HepG2 (cell line): ENCODE data around the gene SCYGR8. TPM values are rescaled to one million over a fixed set of nuclear protein-coding genes. Genes with fewer than 3 reads are reported as not detected.

ENCODE experiments used
- DNMT3B ChIP-seq: conservative IDR thresholded peaks from 2 replicates; pipeline ENCODE4 v1.6.1; 2016; ENCODE audit warnings: missing biosample characterization, control low read depth
- FOSL2 ChIP-seq: sonication (generic); formaldehyde crosslinking; IDR thresholded peaks from 2 replicates; pipeline ENCODE4 v1.4.0; 2020; ENCODE audit warnings: missing genetic modification reagents
- HNRNPLL ChIP-seq: fragments of 200-400 bp; formaldehyde crosslinking; IDR thresholded peaks from 2 replicates; pipeline ENCODE4 v1.6.1; 2017; ENCODE audit warnings: mild to moderate bottlenecking, low read depth, low read length; ENCODE audit not compliant: poor library complexity, severe bottlenecking
- MAX ChIP-seq: IDR thresholded peaks from 2 replicates; pipeline ENCODE4 v1.6.1; 2012; ENCODE audit warnings: inconsistent platforms
- MXD1 ChIP-seq: sonication (generic); formaldehyde crosslinking; IDR thresholded peaks from 2 replicates; pipeline ENCODE4 v1.4.0; 2020; ENCODE audit warnings: mild to moderate bottlenecking, missing genetic modification reagents
- SMAD3 ChIP-seq: sonication (generic); formaldehyde crosslinking; IDR thresholded peaks from 2 replicates; pipeline ENCODE4 v1.4.0; 2020; ENCODE audit warnings: missing genetic modification reagents
- SYNCRIP ChIP-seq: fragments of 200-400 bp; formaldehyde crosslinking; IDR thresholded peaks from 2 replicates; pipeline ENCODE4 v1.6.1; 2018; ENCODE audit warnings: mild to moderate bottlenecking, low read depth, low read length; ENCODE audit not compliant: insufficient read depth
- TBL1XR1 ChIP-seq: fragments of 150-350 bp; IDR thresholded peaks from 2 replicates; pipeline ENCODE4 v1.6.1; 2014; ENCODE audit warnings: borderline replicate concordance, low read length; ENCODE audit not compliant: partially characterized antibody
- TOPORS ChIP-seq: sonication (generic); formaldehyde crosslinking; IDR thresholded peaks from 2 replicates; pipeline ENCODE4 v1.8.0; 2023; ENCODE audit warnings: mild to moderate bottlenecking, missing genetic modification reagents
- ZBTB10 ChIP-seq: sonication (generic); formaldehyde crosslinking; IDR thresholded peaks from 2 replicates; pipeline ENCODE4 v1.4.0; 2020; ENCODE audit warnings: missing genetic modification reagents, borderline replicate concordance
- ZNF121 ChIP-seq: sonication (generic); formaldehyde crosslinking; IDR thresholded peaks from 2 replicates; pipeline ENCODE4 v1.5.0; 2020; ENCODE audit warnings: mild to moderate bottlenecking, missing genetic modification reagents
- polyA plus RNA-seq, 8 experiments: library from polyadenylated mRNA; depleted of rRNA in 3 of 8; stranded (reverse) in 7 of 8; unstranded in 1 of 8; fragments of >200 nt; fragmentation: Illumina TruSeq in 4 of 8; extraction: Trizol in 4 of 8; gene quantifications; 2 replicates each; pipeline versions ENCODE4 v1.2.1 to v1.2.3, GENCODE V29; 2011 to 2016; ENCODE audit warnings: low read depth in 4 of 8, missing spikeins in 1 of 8, mixed read lengths in 1 of 8; ENCODE audit not compliant: insufficient read depth in 1 of 8
- total RNA-seq, 5 experiments: library from RNA; depleted of rRNA; stranded (reverse); fragments of >200 nt; fragmentation: Illumina TruSeq; extraction: Trizol; gene quantifications; 2 replicates each; pipeline ENCODE4 v1.2.3, GENCODE V29; 2016; ENCODE audit warnings: low read depth in 1 of 5
- TF ChIP-seq, protein P1 (sequence below): sonication (generic); formaldehyde crosslinking; IDR thresholded peaks from 2 replicates; pipeline ENCODE4 v1.4.0; 2020; ENCODE audit warnings: missing genetic modification reagents
- TF ChIP-seq, protein P2 (sequence below): sonication (generic); formaldehyde crosslinking; conservative IDR thresholded peaks from 2 replicates; pipeline ENCODE4 v1.4.0; 2020; ENCODE audit warnings: missing genetic modification reagents
- TF ChIP-seq, protein P3 (sequence below): sonication (generic); formaldehyde crosslinking; IDR thresholded peaks from 2 replicates; pipeline ENCODE4 v1.5.1; 2020; ENCODE audit warnings: mild to moderate bottlenecking, missing genetic modification reagents, moderate library complexity
- TF ChIP-seq, protein P4 (sequence below): IDR thresholded peaks from 2 replicates; pipeline ENCODE4 v1.6.1; 2016; ENCODE audit warnings: low read depth, borderline replicate concordance

Gene SCYGR8
- total and polyA plus RNA-seq, 2 of the 13 experiments (the other 11 are each of a cell fraction or from before 2014, with no cell fraction given): not detected

DNA sequence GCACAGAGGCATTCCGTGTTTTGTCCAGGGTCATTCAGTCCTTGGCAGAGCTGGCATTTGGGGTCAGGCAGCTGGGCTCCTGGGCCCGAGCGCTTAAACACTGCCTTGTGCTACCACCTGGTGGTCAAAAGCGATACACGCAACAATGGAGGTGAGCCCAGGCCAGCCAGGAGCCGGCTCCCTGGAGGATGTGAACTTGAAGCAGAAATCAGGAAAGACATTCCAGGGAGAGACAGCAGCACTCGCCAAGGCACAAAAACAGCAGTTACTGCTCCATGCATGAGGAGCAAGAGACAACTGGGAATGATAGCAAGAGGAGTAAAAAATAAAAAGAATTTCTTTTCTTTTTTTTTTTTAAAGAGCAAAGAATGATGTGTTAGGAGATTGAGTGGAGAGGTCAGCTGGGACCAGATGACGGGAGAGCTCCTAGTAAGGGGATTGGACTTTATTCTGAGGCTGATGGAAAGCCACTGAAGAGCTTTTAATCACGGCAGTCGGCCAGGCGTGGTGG, 20.7 kb downstream of the SCYGR8 start (continued):
- TF ChIP-seq HNRNPLL (no peak), TOPORS (CRISPR knock-in tag) (no peak), ZNF121 (CRISPR knock-in tag) (peak; percentile 86), ZBTB10 (CRISPR knock-in tag) (no peak), FOSL2 (CRISPR knock-in tag) (peak; percentile 65), SYNCRIP (no peak), DNMT3B (0 out of 2 replicates have a peak, but pooled peaks have one; percentile 65), TBL1XR1 (no peak), MXD1 (CRISPR knock-in tag) (no peak), SMAD3 (CRISPR knock-in tag) (peak; percentile 79; the same call in 1 of the 2 replicates), MAX (no peak)
- TF ChIP-seq, protein P1, sequence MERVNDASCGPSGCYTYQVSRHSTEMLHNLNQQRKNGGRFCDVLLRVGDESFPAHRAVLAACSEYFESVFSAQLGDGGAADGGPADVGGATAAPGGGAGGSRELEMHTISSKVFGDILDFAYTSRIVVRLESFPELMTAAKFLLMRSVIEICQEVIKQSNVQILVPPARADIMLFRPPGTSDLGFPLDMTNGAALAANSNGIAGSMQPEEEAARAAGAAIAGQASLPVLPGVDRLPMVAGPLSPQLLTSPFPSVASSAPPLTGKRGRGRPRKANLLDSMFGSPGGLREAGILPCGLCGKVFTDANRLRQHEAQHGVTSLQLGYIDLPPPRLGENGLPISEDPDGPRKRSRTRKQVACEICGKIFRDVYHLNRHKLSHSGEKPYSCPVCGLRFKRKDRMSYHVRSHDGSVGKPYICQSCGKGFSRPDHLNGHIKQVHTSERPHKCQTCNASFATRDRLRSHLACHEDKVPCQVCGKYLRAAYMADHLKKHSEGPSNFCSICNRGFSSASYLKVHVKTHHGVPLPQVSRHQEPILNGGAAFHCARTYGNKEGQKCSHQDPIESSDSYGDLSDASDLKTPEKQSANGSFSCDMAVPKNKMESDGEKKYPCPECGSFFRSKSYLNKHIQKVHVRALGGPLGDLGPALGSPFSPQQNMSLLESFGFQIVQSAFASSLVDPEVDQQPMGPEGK (CRISPR knock-in tag): peak; percentile 48
- TF ChIP-seq, protein P2, sequence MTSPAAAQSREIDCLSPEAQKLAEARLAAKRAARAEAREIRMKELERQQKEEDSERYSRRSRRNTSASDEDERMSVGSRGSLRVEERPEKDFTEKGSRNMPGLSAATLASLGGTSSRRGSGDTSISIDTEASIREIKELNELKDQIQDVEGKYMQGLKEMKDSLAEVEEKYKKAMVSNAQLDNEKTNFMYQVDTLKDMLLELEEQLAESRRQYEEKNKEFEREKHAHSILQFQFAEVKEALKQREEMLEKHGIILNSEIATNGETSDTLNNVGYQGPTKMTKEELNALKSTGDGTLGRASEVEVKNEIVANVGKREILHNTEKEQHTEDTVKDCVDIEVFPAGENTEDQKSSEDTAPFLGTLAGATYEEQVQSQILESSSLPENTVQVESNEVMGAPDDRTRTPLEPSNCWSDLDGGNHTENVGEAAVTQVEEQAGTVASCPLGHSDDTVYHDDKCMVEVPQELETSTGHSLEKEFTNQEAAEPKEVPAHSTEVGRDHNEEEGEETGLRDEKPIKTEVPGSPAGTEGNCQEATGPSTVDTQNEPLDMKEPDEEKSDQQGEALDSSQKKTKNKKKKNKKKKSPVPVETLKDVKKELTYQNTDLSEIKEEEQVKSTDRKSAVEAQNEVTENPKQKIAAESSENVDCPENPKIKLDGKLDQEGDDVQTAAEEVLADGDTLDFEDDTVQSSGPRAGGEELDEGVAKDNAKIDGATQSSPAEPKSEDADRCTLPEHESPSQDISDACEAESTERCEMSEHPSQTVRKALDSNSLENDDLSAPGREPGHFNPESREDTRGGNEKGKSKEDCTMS (CRISPR knock-in tag): 0 out of 2 replicates have a peak, but pooled peaks have one; percentile 68
- TF ChIP-seq, protein P3, sequence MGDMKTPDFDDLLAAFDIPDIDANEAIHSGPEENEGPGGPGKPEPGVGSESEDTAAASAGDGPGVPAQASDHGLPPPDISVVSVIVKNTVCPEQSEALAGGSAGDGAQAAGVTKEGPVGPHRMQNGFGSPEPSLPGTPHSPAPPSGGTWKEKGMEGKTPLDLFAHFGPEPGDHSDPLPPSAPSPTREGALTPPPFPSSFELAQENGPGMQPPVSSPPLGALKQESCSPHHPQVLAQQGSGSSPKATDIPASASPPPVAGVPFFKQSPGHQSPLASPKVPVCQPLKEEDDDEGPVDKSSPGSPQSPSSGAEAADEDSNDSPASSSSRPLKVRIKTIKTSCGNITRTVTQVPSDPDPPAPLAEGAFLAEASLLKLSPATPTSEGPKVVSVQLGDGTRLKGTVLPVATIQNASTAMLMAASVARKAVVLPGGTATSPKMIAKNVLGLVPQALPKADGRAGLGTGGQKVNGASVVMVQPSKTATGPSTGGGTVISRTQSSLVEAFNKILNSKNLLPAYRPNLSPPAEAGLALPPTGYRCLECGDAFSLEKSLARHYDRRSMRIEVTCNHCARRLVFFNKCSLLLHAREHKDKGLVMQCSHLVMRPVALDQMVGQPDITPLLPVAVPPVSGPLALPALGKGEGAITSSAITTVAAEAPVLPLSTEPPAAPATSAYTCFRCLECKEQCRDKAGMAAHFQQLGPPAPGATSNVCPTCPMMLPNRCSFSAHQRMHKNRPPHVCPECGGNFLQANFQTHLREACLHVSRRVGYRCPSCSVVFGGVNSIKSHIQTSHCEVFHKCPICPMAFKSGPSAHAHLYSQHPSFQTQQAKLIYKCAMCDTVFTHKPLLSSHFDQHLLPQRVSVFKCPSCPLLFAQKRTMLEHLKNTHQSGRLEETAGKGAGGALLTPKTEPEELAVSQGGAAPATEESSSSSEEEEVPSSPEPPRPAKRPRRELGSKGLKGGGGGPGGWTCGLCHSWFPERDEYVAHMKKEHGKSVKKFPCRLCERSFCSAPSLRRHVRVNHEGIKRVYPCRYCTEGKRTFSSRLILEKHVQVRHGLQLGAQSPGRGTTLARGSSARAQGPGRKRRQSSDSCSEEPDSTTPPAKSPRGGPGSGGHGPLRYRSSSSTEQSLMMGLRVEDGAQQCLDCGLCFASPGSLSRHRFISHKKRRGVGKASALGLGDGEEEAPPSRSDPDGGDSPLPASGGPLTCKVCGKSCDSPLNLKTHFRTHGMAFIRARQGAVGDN (CRISPR knock-in tag): peak; percentile 60
- TF ChIP-seq, protein P4, sequence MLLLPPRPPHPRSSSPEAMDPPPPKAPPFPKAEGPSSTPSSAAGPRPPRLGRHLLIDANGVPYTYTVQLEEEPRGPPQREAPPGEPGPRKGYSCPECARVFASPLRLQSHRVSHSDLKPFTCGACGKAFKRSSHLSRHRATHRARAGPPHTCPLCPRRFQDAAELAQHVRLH (CRISPR knock-in tag): peak; percentile 77; the same call in 1 of the 2 replicates
